Transverse colon (tissue), 4 donors: ENCODE results near the gene PLA2G7.

Experiments used
- CTCF ChIP-seq, 5 experiments: fragments of 200-600 bp in 3 of 5; fragments of 450-650 bp in 2 of 5; sonication (generic) in 3 of 5; IDR thresholded peaks; 1 replicate in 2 of 5; 2 replicates in 3 of 5; pipeline ENCODE4 v1.5.1; 2016 to 2017; ENCODE audit warnings: antibody characterized with exemption in 5 of 5, inconsistent platforms in 3 of 5, mild to moderate bottlenecking in 2 of 5, moderate library complexity in 1 of 5
- POLR2A ChIP-seq: fragments of 450-650 bp; IDR thresholded peaks from one replicate; pipeline ENCODE4 v1.6.1; 2016; ENCODE audit warnings: antibody characterized with exemption, mild to moderate bottlenecking, moderate library complexity
- POLR2AphosphoS5 ChIP-seq, 3 donors: sonication (generic); formaldehyde crosslinking; IDR thresholded peaks; one replicate each; pipeline ENCODE4 v1.6.1; 2016; ENCODE audit warnings: antibody characterized with exemption in 3 of 3

- TF ChIP-seq CTCF (IDR thresholded peaks at IDR 0.05), result no peak
- no peak for TF ChIP-seq POLR2AphosphoS5 (IDR thresholded peaks at IDR 0.05)
- no peak for TF ChIP-seq POLR2A
These were observed 28.3 kb upstream of the PLA2G7 start for GRCh38 chr6:46763466-46763865.
